PC-3 (cell line): ENCODE results near the gene NME4.

Experiments
- EZH2phosphoT487 ChIP-seq: fragments of 300-600 bp; sonication (generic); IDR thresholded peaks from 2 replicates; pipeline ENCODE4 v1.6.1; 2018; ENCODE audit warnings: mild to moderate bottlenecking, antibody characterized with exemption, low read length, borderline replicate concordance
- TF ChIP-seq, protein P1 (sequence below): fragments of 300-600 bp; sonication (generic); conservative IDR thresholded peaks from 2 replicates; pipeline ENCODE4 v1.5.1; 2017; ENCODE audit warnings: antibody characterized with exemption, low read depth, mild to moderate bottlenecking, low read length

DNA sequence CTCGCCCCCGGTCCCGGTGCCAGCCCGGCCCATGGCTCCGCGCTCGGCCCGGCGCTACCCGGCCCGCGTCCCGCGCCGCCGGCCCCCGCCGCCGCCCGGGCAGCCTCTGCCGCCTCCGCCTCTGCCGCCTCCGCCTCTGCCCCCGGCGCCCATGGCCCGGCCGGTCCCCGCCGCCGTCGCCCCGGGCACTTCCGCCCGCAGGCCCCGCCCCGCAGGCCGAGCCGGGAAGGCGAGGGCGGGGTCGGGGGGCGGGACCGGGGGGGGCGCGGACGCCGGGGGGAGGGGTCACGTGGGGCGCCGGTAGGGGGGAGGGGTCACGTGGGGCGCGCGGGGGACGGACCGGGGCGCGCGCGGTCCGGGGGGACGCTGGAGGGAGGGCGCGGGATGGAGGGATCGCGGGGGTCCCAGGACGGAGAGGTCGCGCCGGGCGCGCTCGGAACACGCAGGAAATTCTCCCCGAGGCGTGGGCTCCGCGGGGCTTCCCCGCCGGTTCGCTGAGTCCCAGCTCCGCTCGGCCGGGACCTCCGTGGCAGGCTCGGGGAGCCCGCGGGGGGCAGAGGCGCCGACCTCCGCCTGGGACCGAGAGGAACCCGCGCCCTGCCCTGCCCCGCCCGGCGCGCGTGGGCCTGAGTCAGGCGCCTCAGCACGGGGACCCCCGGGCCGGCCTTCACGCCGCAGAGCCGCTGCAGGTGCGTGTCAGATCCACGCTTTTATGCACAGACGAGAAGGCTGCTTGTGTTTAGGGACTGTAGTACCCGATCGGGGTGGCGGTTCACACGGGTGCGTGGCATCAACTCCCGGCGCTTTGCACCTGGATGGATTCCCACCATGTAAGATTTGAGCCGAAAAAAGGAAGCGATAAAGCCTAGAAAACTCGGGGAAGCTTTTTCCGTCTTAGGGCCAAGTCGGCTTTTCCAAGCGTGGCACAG lies 14.9 kb upstream of the NME4 start, which contains the start of gene PGAP6:
- TF ChIP-seq, protein P1, sequence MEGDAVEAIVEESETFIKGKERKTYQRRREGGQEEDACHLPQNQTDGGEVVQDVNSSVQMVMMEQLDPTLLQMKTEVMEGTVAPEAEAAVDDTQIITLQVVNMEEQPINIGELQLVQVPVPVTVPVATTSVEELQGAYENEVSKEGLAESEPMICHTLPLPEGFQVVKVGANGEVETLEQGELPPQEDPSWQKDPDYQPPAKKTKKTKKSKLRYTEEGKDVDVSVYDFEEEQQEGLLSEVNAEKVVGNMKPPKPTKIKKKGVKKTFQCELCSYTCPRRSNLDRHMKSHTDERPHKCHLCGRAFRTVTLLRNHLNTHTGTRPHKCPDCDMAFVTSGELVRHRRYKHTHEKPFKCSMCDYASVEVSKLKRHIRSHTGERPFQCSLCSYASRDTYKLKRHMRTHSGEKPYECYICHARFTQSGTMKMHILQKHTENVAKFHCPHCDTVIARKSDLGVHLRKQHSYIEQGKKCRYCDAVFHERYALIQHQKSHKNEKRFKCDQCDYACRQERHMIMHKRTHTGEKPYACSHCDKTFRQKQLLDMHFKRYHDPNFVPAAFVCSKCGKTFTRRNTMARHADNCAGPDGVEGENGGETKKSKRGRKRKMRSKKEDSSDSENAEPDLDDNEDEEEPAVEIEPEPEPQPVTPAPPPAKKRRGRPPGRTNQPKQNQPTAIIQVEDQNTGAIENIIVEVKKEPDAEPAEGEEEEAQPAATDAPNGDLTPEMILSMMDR: no peak
- no peak for TF ChIP-seq EZH2phosphoT487
